Esophagus squamous epithelium (tissue), 5 donors: ENCODE measurements around the gene VASH1. TPM values are rescaled to one million over a fixed set of nuclear protein-coding genes. Genes with fewer than 3 reads are reported as not detected.

Experiments used
- DNase-seq: peaks from one replicate; lab custom pipeline; 2025; lab: John Stamatoyannopoulos, UW
- H3K27ac ChIP-seq, 4 donors: fragments of 200-600 bp; sonication (generic); one replicate each; pipeline ENCODE4 v1.5.1; 2016 to 2019; ENCODE audit warnings: mild to moderate bottlenecking in 1 of 4
- H3K27me3 ChIP-seq, 4 donors: fragments of 200-600 bp; sonication (generic); 1 replicate in 3 of 4; 2 replicates in 1 of 4; pipeline versions ENCODE4 v1.5.1 to v1.6.0; 2017 to 2021; ENCODE audit warnings: antibody characterized with exemption in 1 of 4
- H3K36me3 ChIP-seq, 3 donors: fragments of 200-600 bp; sonication (generic); one replicate each; pipeline ENCODE4 v1.5.1; 2016 to 2019
- H3K4me1 ChIP-seq, 3 donors: fragments of 200-600 bp; sonication (generic); one replicate each; pipeline ENCODE4 v1.5.1; 2017 to 2019
- H3K4me3 ChIP-seq, 4 donors: fragments of 200-600 bp; sonication (generic); 1 replicate in 3 of 4; 2 replicates in 1 of 4; pipeline ENCODE4 v1.5.1; 2016 to 2019; ENCODE audit warnings: mild to moderate bottlenecking in 2 of 4, moderate library complexity in 1 of 4
- H3K9me3 ChIP-seq, 3 donors: fragments of 200-600 bp; sonication (generic); one replicate each; pipeline ENCODE4 v1.5.1; 2016 to 2019
- CTCF ChIP-seq, 6 experiments: fragments of 450-650 bp in 4 of 6; fragments of 200-600 bp in 2 of 6; sonication (generic) in 2 of 6; IDR thresholded peaks; one replicate each; pipeline ENCODE4 v1.5.1; 2016 to 2019; ENCODE audit warnings: antibody characterized with exemption in 6 of 6, mild to moderate bottlenecking in 4 of 6, moderate library complexity in 4 of 6
- POLR2A ChIP-seq, 4 donors: fragments of 450-650 bp; IDR thresholded peaks; one replicate each; pipeline ENCODE4 v1.6.1; 2017; ENCODE audit warnings: antibody characterized with exemption in 4 of 4, mild to moderate bottlenecking in 4 of 4, moderate library complexity in 3 of 4
- WGBS, 2 donors: methylation state at CpG; one replicate each; pipeline ENCODE4 v1.1.5; 2018; 5-methylcytosine and 5-hydroxymethylcytosine counted together
- intact Hi-C: fragments of 100-400 bp; cut with DNase I; formaldehyde crosslinking; loops from one replicate; pipeline ENCODE4 v1.15.0; 2022
- total RNA-seq, 4 donors: library from RNA; depleted of rRNA; stranded (reverse); fragments of >200 nt; gene quantifications; one replicate each; pipeline ENCODE4 v1.1.0, GENCODE V29; 2016
- donor health status: DM: yes; HTN: yes; CAD: no.

Gene VASH1
- total RNA-seq, 4 donors from 2014 or later, result 1.3 to 5.7 (median 3.0) TPM

GRCh38 chr14:76829650-76830421 lies 68.6 kb downstream of the VASH1 start:
- intact Hi-C loops, result no loop called here
- peaks cover 0 to 6% (median 0%) of the 10 kb centered on the region in 4 donors for H3K27me3 ChIP-seq
- H3K4me1 ChIP-seq, result no peaks in the 10 kb centered on the region
- DNase-seq, result no peak
- no peak overlapping the region for H3K4me3 ChIP-seq
- H3K9me3 ChIP-seq, result no peaks in the 10 kb centered on the region
- 57 to 63% methylated on average over 5 to 7 of the region's 7 CpGs for WGBS, 2 donors
- TF ChIP-seq POLR2A (IDR thresholded peaks at IDR 0.05) (no peak), CTCF (IDR thresholded peaks at IDR 0.05) (no peak)
- peak overlapping the region in 1 of 4 donors; percentile 21 for H3K27ac ChIP-seq
- H3K36me3 ChIP-seq, result no peaks in the 10 kb centered on the region

GRCh38 chr14:76830556-76830955 lies 69.3 kb downstream of the VASH1 start:
- no peak overlapping the region for H3K4me3 ChIP-seq
- peaks cover 0 to 6% (median 0%) of the 10 kb centered on the region in 4 donors for H3K27me3 ChIP-seq
- H3K27ac ChIP-seq, result no peak overlapping the region
- DNase-seq, result no peak
- intact Hi-C loops, result no loop called here
- H3K36me3 ChIP-seq, result no peaks in the 10 kb centered on the region
- TF ChIP-seq POLR2A (IDR thresholded peaks at IDR 0.05) (no peak), CTCF (IDR thresholded peaks at IDR 0.05) (no peak)
- H3K4me1 ChIP-seq, result no peaks in the 10 kb centered on the region
- 83 to 96% methylated on average over 4 of the region's 4 CpGs for WGBS, 2 donors
- no peaks in the 10 kb centered on the region for H3K9me3 ChIP-seq

GRCh38 chr14:76832503-76832988 lies 71.3 kb downstream of the VASH1 start:
- Histone ChIP-seq H3K9me3 (no peaks in the 10 kb centered on the region), H3K4me3 (no peak overlapping the region), H3K4me1 (no peaks in the 10 kb centered on the region), H3K27ac (no peak overlapping the region), H3K36me3 (no peaks in the 10 kb centered on the region), H3K27me3 (peaks cover 0 to 6% (median 0%) of the 10 kb centered on the region in 4 donors)
- no peak for DNase-seq
- intact Hi-C loops, result no loop called here
- TF ChIP-seq CTCF (IDR thresholded peaks at IDR 0.05) (no peak), POLR2A (IDR thresholded peaks at IDR 0.05) (no peak)
- 20 to 44% methylated on average over 1 of the region's 1 CpG for WGBS, 2 donors

Other genes with a start within 250 kb of the VASH1 start
- gene ANGEL1, start 51.4 kb downstream of the VASH1 start, total RNA-seq, result 10 to 100 TPM in 1 of 4 donors, 1 to 10 TPM in 3; 3.4 to 13.7 (median 8.3) TPM
- not detected for gene LRRC74A, start 64.9 kb downstream of the VASH1 start, total RNA-seq